Measurements from ENCODE around the gene AGAP2.

Gene AGAP2

DNA sequence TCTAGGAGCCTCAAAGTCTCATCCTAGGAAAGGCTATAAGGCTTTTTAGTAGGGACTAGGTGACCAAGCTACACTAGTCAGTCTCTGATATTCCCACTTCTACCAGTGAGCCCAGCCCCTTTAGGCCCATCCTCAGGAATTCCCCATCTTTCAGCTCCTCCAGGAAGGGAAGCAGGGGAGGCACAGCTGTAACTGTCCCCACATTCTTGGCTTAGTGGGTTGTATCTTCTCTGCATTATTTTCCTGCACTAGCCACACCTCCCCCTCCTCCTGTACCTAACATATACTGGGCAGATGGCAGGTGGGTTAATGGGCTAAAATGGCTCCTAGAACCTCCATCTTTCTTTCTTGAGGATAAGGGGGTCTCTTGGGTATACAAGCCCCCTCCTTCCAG is 28.8 kb upstream of the AGAP2 start:
- DNase-seq (ENCODE audit: low spot score), result no peak

DNA sequence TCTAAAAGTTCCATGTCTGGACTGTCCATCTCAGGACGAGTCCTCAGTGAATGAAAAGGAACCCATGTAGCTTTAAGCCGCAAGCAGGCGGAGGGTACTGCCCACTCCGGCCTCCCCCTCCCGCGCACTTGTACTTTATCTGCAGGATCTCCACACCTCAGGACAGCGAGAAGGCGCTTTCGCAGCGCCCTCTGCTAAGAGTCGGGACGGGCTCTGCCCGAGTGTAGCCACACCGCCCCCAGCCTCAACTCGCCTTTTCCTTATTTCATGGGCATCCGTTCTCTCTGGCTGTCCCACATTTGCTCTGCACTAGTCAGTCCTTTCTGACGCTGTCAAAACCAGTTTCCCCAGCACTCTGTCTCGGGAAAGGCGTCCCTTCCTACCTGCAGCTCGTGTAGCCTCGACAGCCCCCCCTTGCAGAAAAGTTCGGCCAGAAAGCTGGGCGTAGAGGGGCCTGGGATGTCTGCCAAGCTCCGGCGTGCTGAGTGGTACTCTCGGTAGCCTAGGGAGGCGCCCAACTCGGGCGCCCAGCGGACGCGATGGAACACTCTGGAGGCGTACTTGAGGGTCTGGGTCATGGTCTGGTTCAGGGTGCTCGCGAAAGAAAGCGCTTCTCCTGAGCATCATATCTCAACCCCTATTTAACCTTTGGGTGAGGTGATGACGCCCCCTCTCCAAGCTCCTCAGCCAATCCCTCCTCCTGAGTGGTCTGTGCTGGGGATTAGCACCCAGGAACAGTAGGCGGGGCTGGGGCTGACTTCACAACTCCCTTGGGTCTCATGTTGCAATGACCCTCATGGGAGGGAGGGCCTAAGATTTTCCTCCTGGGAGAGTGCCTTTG is 28.1 kb upstream of the AGAP2 start, which contains the start of gene CYP27B1:
Gene CYP27B1 (minus strand): TSS at position 615 of the 841 bp plus-strand sequence. CDS start 37 bp downstream, at position 578.
- no peak for DNase-seq (ENCODE audit: low spot score)

DNA sequence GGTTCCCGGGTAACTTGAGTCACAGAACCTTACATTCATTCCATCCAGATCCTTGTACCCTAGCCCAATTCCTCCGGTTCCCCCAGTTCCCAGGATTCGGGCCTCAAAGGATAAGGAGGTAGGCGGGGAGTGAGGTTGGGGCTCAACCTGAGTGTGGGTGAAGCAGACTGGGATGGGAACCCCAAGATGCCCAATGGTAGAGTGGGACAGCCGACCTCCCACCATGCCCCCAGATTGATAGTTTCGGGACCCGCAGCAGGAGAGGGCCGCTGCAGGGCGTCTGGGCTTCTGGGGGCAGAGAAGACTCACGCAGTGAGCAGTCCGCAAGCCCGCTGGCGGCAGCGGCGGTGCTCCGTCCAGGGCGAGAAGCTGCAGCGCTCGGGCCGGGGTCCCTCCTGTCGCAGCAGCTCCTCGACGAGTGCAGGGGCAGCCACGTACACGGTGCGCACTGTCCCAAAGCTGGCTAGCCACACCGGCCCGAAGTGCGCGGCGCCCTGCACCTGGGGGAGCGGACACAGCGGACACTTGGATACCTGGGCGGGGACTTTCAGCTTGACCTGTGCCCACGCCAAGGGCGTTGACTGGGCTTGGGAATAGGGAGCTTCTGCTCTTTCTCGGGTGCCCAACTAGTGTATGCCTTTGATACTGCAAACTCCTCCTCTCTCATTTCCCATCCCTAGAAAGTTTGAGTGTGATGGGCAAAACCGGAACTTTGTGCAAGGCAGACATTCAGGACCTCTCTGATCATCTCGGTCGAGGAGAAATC is 27.3 kb upstream of the AGAP2 start:
- DNase-seq (ENCODE audit: low spot score), result no peak

DNA sequence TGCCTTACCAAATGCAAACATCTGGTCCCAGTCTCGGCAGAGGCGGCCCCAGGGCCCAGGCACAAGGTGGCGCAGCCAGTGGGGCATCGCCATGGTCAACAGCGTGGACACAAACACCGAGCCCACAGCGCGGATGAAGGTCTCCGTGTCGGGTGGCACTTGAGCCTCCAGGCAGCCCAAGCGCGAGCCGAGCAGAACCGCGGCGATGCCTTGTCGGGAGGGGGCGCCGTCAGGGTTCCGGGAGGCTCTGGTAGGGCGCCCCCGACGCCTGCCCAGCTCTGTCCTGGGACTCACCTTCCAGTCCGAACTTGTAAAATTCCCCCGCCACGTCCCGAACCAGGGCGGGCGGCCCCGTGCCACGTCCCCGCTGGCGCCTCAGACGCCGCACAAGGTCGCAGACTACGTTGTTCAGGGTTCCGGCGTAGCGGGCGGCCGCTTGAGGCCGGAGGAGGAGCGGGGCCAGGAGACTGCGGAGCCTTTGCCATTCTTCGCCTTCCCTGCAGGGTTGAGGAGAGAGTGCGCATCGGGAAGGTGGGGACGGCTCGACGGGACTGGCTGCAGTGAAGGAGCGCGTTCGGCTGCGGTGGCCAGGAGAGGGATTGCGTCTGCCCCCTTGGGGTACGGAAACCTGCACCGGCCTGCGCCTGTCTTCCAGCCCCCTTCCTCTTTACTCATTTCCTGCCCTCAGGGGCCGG is 26.6 kb upstream of the AGAP2 start:
- DNase-seq (ENCODE audit: low spot score), result no peak

DNA sequence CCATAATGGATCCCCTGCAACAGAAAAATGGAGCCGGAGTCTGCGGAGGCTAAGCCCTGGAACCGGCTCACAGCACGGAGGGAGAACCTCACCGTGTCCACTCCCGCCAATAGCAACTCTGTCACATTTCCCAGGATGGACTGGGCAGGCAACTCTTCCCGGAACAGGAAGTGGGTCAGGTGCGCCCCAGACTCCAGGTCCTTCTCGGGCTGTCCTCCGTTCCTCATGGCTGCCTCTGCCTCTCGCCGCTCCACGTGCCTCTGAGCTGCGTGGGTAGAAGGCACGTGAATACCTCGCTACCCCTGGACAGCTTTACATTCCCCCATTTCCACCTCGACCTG is 26.1 kb upstream of the AGAP2 start:
- no peak for DNase-seq (ENCODE audit: low spot score)

DNA sequence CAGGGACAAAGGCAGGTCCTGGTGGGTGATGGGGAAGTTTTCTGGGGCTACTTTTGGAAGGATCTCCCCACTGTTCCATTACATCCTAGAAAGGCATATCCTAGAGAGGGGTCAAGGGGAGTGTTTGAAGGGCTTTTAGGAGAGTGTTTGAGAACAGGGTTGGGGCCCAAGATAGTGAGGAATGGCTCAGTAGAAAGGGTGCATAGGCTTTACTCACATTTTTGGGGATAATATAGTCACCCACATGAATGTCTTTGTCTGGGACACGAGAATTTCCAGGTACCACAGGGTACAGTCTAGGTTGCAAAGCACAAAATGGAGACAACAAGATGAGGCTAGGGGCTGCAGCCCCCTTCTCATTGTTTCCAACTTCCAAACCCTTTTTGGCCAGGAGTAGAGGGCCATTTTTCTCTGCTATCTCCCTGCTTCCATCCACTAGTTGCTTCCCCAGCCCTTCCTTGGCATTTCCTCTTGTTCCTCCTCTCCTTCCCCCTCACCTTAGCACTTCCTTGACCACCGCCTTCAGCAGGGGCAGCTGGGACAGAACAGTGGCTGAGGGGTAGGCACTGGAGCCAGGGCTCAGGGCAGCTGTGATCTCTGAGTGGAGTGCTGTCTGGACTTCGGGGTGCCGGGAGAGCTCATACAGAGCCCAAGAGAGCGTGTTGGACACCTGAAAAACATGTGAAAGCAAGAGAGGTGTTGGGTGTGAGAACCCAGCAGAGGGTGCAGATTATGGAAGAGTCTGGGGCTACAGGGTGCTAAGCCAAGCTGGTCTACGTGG is 25.5 kb upstream of the AGAP2 start:
- no peak for DNase-seq (ENCODE audit: low spot score)

DNA sequence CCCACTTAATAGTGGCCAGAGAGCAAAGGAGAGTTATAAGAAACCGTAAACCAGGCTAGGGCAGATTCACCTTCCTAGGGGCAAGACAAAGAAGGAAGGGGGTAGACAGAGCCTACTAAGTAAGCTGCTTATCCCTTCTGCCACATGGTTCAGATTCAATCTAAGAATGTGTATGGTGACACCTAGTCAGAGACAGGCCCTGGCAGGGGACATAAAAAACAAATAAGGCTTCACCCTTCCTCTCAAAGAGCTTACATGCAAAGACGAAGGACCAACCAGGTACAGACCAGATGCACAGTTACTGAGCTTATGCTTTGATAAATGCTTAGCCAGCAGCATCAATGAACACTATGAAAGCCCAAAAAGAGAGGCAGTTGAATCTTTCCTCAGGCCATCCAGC is 23.9 kb upstream of the AGAP2 start:
- no peak for DNase-seq (ENCODE audit: low spot score)

DNA sequence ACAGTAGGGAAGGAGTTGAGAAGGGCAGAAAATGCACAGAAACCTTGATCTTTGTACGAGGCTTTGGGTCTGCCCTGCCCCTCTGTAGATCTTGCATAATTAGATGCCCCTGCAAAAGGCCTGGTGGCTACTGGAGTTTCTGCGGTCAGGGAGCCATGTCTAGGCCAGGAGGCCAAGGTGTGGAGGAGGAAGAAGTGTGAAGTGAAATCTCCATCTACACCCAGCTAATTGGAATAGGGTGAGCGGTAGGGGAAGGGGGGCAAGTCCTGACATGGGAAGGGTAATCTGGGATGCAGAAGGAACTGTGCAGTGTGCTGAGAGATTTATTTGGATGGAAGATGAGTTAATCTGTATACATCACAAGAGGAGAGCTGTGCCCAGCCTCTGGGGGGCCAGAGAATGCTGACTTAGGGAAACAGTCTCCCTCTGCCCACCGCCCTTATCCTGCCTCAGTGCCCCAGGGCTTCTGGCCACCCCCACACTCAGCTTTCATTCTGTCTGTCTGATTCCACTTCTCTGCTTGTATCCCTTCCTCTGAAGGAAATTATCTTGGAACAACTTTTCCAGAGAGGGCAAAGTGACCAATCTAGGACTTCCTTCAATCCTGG is 23.0 kb upstream of the AGAP2 start:
- no peak for DNase-seq (ENCODE audit: low spot score)

DNA sequence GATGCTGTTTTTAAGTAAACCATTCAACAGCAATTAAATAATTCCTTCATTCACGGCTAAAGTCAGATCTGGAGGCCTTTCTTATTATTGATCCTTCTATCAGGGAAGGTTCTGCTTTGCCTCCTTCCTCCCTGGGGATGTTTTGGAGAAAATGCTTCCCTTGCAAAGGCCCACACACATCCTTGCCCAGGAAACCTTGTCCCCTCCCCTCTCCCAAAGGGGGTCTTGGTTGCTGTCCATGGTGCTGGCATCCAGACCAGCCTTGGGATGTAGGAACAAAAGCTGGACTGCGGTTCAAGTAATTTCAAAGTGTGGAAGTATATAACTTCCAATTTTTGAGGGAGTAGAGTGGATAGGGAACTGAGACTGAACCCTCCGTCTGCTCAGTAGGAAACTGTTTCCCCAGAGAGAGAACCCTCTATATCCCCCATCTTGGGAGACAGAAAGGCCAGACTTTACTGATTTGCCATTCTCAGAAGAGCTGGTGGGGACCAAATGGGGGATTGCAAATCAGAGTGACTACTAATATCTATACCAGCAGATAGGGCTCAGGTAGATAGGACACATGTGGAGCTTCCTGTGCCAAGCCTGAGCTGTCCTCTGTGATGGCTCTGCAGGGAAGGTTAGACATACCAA is 21.9 kb upstream of the AGAP2 start:
- DNase-seq (ENCODE audit: low spot score), result no peak

DNA sequence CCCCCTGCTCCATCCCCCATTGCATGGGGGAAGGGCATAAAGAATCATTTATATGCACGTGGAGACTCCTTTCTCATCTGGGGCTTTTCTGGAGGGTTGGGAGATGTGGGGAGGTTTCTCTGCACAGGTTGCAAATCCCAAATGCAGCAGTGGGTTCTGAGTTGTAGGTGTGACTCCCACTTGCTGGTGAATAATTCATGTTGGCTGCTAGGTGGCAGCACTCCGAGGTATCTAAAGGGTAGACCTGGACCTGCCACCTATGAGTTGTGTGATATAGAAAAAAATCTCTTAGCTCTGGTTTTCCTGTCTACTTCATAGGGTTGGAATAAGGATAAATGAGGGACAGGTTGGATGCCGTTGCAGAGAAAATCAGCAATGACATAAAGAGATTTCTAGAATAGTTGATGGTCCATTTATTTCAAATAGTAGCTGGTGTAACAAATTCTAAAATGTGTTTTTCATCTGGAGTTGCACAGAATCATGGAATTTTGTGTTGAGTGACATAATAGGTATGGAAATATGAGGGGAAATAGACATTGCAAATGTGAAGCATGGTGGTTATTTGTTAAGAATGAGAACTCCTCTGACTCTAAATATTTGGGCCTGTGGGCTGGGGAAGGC is 20.9 kb upstream of the AGAP2 start:
- DNase-seq (ENCODE audit: low spot score), result no peak

DNA sequence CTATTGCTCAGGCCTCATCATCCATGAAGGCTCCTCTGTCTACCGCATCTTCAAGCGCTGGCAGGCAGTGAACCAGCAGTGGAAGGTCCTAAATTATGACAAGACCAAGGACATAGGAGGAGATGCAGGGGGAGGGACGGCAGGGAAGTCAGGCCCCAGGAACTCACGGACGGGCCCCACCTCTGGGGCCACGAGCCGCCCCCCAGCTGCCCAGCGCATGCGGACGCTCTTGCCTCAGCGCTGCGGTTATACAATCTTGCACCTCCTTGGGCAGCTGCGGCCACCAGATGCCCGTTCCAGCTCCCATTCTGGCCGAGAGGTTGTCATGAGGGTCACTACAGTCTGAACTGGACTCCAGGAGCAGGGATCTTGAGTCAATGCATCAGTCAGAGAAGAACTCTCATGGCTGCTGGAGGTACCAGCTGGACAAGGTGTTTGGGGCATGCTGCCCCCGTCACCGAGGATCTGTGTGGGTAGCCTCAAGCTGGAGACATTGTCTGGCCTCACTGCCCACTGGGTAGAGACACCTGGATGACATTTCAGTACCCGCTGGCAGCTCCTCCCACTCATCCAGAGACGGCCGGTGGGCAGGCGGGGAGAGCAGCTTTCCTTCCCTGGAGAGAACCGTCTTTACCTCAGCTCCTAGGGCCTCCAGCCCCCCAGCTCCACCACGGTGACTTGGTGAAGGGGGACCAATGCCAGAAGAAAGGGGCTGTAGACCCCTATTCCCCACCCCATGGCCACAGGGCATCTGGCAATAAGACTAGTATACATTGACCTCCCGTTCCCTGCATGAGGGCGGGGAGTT is 20.2 kb upstream of the AGAP2 start:
- DNase-seq (ENCODE audit: low spot score), result no peak

DNA sequence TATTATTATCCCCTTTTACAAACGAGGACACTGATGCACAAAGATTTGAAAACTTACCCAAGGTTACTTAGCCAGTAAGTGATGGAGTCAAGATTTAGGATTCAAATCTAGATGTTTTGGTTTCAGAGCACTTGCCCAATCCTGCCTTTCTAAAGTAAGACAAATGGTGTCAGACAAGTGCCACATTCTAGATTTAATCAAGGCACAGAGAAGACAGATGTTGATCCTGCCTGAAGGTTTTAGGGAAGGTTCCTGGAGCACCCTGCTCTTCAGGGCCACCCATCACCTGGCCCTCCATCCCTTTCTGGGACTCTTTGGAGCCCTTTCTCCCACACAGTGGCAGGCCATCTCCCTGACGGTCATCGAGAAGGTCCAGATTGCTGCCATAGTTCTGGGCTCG is 19.2 kb upstream of the AGAP2 start:
- no peak for DNase-seq (ENCODE audit: low spot score)

DNA sequence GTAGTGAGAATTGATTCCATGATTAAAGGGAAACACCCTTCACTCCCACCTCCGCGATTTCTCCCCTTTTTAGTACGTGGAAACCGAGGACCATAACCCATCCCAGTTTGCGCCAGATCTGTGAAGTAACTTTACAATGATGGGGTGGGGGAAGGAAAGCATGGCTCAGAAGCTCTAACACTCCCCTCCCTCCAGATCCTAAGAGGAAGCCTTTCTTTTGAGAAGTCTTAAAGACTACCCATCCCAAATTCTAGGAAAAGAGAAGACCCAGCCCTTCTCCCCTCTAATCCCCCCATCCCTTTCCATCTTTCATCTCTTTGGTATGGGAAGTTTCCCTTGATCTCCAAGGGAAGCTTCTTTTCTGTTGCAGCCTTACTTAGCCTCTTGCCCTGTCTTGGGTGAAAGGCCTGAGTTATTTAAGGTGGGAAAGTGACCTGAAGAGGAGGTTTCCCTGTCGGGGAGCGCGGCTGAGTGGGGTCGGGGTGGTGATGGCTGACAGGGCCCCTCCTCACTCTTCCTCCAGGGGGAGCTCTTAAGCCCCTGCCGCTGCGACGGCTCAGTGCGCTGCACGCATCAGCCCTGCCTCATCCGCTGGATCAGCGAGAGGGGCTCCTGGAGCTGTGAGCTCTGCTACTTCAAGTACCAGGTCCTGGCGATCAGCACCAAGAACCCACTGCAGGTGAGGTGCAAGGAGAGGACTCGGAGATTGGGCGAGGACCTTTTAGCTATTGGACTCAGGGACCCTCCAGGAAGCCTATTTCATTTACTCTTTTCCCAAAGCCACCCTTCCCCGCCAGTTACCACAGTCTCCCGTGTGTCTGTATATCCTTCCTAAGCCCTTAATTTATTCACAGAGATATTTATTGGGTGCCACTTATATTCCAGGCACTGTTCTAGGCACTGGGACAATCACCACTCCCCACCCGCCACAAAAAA is 18.1 kb upstream of the AGAP2 start:
- DNase-seq (ENCODE audit: low spot score), result no peak

DNA sequence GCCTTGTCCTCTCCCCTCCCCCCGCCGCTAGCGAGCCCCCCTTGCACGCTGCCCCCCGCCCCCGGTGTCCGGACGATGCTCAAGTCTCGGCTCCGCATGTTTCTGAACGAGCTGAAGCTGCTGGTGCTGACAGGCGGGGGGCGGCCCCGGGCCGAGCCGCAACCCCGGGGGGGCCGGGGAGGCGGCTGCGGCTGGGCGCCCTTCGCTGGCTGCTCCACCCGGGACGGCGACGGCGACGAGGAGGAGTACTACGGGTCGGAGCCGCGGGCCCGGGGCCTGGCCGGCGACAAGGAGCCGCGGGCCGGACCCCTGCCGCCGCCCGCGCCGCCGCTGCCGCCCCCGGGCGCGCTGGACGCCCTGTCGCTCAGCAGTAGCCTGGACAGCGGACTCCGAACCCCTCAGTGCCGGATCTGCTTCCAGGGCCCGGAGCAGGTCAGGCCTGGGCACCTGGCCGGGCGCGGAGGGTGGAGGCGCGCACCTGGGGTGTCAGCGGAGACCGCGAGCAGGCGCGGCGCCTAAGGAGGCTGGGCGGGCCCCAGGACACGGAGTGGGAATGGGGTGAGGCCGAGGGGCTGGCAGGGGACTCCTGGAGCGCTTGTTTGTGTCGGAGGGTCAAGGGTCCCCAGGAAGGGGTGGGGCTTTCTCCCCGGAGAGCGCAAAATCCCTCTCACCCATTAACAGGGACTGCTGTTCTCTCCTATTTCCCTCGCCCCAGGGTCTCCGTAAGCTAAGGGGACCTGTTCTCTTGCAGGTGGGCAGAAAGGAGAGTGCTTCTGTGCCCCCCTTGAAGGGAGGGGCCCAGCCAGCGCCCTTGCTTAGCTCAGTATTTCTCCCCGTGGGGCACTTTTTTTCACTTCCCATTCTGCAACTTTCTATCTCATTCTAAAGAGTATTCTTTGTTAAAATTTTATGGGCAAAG is 17.2 kb upstream of the AGAP2 start:
- no peak for DNase-seq (ENCODE audit: low spot score)

DNA sequence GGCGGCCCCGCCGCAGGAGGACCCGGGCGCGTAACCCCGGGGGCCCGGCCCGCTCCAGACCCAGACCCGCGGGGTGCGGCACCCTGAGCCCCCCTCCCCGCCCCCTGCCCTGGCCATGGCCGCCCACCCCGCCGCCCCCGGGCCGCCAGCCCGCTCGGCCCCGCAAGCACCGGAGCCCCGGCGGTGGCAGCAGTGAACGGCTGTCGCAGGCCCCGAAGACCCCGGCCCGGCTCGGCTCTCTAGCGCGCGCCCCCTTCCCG is 16.6 kb upstream of the AGAP2 start:
- DNase-seq (ENCODE audit: low spot score), result no peak

DNA sequence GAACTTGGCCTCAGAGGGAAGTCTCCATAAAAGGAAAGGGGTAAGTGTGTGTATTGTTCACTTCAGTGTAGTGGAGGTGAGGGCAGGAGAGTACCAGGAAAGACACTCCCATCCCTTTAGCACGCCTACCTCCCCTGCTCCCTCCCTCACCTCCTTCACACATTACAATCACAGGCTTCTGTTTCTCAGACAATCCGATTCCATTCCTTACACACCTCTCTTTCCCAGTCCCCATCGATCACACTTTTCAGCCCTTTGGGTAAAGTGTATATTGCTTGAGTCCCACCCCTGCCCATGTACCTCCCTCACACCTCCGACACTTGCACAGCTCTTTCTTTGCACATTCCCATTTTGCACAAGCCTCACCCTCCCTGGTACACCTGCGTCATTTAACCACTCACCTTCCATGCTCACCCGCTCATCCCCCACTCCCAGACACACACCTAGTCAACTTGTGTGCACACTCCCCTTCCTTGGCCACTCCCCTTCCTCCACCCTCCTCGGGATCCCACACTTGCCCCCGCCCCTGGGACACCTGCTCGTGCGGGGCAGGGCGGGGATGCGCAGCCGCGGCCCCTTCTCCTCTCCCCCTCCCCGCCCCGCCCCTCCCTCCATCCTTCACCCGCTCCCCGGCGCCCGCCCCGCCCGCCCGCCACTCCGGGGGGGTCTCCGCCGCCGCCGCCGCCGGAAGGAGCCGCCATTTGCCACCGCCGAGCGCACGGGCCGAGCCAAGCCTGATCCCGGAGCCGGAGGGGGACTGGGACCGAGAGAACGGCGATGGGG is 16.1 kb upstream of the AGAP2 start, which contains the start of gene MARCHF9:
Gene MARCHF9 (plus strand): TSS at position 693 of the 783 bp plus-strand sequence. CDS start 426 bp downstream, outside the sequence.
- no peak for DNase-seq (ENCODE audit: low spot score)

All from globus pallidus (tissue), 1 donor.